ENCODE data around the gene DNAJC5.
"Not testable (repeated sequence)": the region's sequence is repeated elsewhere in the genome, so short reads cannot be mapped to it uniquely, and the experiment has no call there.

DNAJC5 gene

DNA sequence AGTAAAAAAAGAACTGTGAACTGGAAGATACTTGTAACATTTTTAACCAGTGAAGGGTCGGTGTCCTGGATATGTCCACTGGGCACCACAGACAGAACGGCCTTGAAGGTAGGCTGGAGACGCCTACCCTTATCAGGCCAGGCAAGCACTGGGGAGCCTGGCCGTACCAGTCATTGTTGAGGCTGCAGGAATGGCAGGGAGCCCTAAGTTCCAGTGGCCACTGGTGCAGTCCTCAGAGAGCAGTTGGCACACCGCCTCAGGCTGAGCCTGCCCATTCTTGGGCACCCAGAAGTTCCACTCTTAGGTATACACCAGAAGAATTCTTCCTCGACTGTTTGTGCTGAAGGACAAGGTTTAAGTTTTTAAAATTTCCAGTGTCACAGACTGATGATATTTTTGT is 20.5 kb downstream of the DNAJC5 start:
- no peak for DNase-seq

GRCh38 chr20:63916371-63916939 is 21.5 kb downstream of the DNAJC5 start:
- DNase-seq, result peak; percentile 58

DNA sequence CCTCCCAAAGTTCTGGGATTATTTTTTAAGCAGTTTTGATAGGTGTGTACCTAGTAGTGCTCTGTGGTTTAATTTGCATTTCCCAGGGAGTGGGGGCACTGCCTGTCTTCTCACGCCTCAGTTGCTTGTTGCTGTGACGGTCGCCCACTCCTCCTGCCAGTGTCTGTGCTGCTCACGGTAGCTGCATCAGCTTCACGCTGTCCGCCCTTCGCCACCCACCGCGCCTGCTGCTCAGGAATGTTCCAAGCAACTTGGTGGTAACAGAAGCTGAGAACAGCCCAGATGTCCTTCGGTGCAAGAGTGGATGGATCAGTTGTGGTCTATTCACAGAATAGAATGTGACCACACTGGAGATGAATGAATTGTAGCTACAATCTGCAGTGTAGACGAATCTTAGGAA is 22.9 kb downstream of the DNAJC5 start:
- DNase-seq, result no peak

- no peak for DNase-seq
These were observed 24.2 kb downstream of the DNAJC5 start for GRCh38 chr20:63919130-63919529.

DNA sequence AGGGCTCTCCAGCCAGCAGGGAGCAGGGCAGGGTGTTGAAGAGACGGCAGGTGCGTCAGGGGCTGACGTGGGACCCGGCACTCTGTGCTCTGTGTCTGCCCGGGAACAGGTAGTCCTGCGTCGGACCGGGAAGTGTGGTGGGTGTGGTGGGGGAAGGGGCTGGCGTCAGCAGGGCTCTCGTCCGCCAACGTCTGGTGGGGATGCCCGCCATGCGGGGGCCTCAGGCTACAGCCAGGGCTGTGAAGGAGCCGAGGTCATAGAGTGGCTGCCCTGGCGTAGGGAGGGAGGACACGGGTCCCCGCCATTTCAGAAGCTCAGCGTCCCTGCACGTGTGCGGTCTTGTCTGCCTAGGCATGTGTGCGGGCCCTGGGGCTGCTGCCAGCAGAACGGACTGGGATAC is 25.3 kb downstream of the DNAJC5 start:
- DNase-seq, result no peak

DNA sequence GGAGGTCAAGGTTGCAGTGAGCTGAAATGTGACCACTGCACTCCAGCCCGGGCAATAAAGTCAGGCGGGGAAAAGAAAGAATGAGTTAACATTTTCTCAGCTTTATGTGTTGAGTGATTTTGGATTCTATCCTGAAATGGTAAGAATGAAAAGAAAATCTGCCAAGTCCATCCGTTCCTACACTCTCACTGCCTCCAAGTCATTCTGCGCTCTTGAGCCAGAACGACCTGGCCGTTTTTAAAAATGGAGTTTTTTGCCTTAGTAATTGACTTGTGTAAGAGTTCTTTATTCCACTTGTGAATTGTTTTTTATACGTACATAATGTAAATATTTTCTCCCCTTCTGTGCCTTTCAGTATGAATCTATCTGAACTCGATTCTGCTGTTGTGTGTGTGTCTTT is 28.7 kb downstream of the DNAJC5 start:
- DNase-seq, result no peak

GRCh38 chr20:63924241-63924640 is 29.3 kb downstream of the DNAJC5 start:
- DNase-seq, result no peak

- no peak for DNase-seq
These were observed 31.4 kb downstream of the DNAJC5 start for GRCh38 chr20:63926298-63926697.

GRCh38 chr20:63929071-63929470 is 34.1 kb downstream of the DNAJC5 start:
- DNase-seq, result no peak

GRCh38 chr20:63929473-63929883 is 34.6 kb downstream of the DNAJC5 start:
- DNase-seq, result not testable (repeated sequence)

DNA sequence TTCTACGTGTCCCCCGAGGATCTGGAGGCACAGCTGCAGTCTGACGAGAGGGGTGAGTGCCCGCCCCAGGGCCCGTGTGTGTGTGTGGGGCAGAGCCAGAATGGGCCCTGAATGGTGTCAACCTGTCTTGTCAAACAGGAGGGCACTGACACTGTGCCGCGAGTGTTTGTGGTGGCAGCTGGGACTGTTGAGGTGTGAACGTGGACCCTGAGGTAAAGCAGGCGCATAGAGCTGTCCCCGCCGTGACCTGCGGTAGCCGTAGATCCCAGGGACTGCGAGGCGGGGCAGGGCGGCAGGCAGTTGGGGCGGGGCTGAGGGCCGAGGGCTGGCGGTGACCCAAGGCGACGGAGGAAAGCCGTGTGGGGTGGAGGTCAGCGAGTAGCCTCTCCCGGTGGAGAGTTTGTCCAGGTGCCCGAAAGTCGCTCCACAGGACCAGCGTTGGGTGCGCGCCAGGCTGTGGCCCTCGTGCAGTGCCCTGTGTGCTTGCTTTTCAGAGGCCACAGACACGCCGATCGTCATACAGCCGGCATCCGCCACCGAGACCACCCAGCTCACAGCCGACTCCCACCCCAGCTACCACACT is 36.1 kb downstream of the DNAJC5 start:
- no peak for DNase-seq

DNA sequence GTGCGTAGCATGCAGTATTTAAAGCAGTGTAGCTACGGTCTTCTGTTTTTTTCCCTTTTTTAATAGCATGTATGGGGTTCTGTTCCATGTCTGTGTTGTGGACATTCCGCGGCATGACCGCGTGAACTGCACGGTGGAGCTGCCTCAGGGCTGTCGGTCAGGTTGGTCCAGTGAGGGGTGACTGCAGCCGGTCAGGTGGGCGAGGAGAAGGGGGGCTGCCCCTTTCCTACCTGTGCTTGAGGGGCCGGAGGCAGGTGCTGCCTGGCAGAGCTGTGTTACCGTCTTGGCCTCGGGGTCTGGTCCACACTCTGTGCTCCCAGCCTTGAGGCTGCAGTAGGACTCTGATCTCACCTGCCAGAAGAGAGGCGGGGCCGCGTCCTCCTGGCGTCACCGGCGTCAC is 36.8 kb downstream of the DNAJC5 start:
- no peak for DNase-seq

DNA sequence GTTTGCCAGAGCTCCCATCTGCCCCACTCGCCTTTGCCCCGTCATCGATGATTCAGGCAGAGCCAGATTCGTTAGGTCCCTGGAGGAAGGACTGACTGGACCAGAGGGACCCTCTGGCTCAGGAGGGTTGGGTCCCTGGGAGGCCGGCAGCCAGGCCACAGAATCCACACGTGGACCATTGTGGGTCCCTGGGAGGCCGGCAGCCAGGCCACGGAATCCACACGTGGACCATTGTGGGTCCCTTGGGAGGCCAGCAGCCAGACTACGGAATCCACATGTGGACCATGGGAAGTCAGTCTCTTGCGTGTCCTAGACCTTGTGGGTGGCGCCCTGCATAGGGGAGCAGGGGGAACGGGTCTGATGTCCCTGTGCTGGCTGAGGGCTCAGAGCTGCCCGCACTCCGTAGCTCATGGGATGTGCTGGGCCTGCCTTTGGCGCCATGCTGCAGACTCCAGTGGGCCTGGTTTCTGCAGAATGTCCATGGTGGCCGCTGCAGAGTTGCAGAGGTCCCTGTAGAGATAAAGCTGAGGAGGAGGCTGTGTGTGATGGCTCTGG is 37.8 kb downstream of the DNAJC5 start:
- no peak for DNase-seq

DNA sequence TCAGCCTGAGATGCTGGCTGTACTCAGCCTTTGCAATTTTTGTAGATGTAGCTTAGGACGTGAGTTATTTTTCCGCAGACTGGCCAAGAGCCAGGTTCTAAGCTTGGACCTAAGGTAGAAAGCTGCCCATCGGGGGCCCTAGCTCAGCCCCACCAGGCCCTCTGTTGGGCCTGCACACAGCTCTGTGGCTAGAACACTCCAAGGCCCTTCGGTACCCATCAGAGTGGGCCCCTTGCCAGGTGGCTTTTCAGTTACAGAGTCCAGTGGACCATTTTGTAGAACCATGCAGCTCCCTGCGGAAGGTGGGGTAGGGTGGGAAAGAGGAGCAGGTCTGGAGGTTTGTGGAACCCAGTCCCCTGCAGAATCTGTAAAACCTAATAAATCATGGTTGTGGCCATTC is 38.7 kb downstream of the DNAJC5 start:
- DNase-seq, result no peak

- no peak for DNase-seq
These were observed 39.5 kb downstream of the DNAJC5 start for GRCh38 chr20:63934271-63935068.

DNA sequence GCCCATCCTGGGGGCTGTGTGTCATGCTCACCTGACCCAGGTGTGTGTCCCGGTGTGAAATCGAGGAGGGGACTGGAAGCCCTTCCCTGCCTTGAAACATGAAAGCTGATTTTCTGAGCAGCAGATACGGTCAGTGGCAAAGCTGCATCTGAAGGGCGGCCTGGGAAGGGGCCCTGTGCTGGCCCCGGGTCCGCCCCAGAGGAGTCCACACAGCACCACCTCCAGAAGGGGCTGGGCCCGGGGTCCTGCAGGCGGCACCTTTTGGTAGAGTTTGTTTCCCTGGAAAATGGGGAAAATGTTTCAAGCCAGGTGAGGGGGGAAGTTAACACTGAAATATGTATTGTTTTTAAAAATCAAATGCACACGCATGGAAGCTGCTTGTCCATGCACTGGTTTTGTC is 40.5 kb downstream of the DNAJC5 start:
- no peak for DNase-seq

DNA sequence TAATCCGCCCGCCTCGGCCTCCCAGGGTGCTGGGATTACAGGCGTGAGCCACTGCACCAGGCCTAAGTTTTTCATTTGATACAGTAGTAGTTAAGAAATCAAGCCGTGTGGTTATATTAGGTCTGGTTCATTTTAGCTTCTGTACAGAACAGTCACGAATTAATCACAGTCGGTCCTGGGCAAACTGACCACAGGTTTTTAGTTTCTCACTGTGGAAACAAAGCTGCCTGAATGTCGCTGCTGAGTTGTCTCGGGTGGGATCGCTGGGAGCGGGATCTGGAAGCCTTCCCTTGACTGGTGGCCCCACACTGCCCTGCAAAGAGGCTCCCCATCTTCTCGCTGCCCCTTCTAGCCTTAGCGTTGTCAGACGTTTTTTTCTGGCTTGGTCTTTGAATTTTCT is 42.7 kb downstream of the DNAJC5 start:
- no peak for DNase-seq

GRCh38 chr20:63939061-63939935 is 44.4 kb downstream of the DNAJC5 start:
- no peak for DNase-seq

DNA sequence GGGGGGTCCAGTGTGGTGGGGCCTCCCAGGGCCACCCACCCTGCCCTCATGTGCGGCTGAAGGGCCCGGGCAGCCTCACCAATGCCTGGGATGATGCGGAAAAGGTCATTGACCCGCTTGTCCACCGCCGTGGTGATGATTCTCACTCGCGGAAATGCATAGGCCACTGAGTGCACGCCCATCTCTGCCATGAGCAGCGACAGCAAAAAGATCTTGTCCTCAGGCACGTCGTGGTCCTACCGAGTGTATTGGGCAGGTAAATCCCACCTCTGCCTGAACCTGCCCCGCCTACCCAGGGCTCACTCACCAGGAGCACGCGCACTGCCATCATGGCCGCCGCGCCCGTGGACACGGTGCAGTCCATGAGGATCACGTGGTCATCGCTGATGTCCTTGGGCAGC is 45.1 kb downstream of the DNAJC5 start:
- DNase-seq, result no peak

DNA sequence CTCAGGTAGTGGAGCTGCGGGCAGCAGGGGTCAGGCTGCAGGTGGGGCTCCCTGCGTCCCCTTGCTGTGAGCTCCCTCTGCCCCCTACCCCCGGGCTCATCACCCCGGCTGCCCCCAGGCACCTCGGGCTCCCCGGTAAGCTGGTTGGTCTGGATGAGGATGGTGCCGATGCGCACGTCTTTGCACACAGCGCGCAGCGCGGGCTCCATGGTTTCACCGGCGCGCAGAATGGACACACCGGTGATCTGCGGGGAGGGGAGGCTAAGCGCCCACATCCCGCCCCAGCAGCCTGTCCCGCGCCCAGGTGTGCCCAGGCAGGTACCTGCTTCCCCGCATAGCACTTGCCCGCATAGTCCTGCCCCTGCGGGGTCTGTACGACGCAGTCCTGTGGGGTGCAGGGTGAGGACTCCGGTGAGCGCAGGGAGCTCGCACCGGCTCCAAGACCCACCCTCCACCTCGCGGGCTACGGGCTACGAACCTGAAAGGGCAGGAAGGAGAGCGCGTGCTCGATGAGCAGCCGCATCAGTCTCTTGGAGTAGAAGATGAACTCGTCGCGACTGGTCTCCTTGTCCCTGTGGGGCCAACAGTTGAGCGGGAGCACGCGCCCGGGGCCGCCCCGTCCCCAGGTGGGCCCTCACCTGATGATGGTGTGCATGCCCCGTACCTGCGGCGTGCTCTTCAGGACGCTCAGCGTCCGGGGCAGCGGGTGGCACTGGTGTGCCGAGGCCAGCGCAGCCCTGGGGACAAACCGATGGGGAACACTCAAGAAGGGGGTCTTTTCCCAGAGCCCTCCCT is 45.7 kb downstream of the DNAJC5 start:
- DNase-seq, result no peak

GRCh38 chr20:63941282-63942081 is 46.6 kb downstream of the DNAJC5 start:
- DNase-seq, result peak; percentile 14

Data from OCI-M1 (cell line).